ENCODE data around the gene HSD17B3.

Gene HSD17B3

GRCh38 chr9:96338299-96338698, 36.3 kb upstream of the HSD17B3 start:
- no peak overlapping the region for H2BK12ac ChIP-seq (ENCODE audit: low read length)
- WGBS (ENCODE audit: extremely low coverage, insufficient coverage, insufficient read length), result no CpG with 5 or more reads among the region's 3 CpGs
- no peak overlapping the region for H2AK5ac ChIP-seq (ENCODE audit: low read length)
- H3K79me2 ChIP-seq (ENCODE audit: control insufficient read depth, insufficient read depth, low read length, poor library complexity), result no peaks in the 10 kb centered on the region
- peaks cover 2% of the 10 kb centered on the region for H3K9me3 ChIP-seq (ENCODE audit: insufficient read depth, low read depth, low read length)
- peaks cover 5 to 10% of the 10 kb centered on the region in 2 experiments for H3K36me3 ChIP-seq (ENCODE audit: control insufficient read depth in 1 of 2, insufficient read depth in 2 of 2, low read length in 2 of 2)
- H3K9ac ChIP-seq (ENCODE audit: low read length), result no peak overlapping the region
- no peak overlapping the region for H3K27ac ChIP-seq (ENCODE audit: low read depth, low read length)
- no peak overlapping the region for H4K8ac ChIP-seq (ENCODE audit: low read depth, low read length)
- no peak overlapping the region for H3K4me2 ChIP-seq (ENCODE audit: low read length)
- H3K18ac ChIP-seq (ENCODE audit: low read length), result no peak overlapping the region
- H2BK120ac ChIP-seq (ENCODE audit: insufficient read depth, low read length, poor library complexity), result no peak overlapping the region
- H3K27me3 ChIP-seq (ENCODE audit: insufficient read depth, low read length), result no peaks in the 10 kb centered on the region
- no peak for DNase-seq
- no peak overlapping the region for H3K14ac ChIP-seq (ENCODE audit: low read length)
- no peak overlapping the region for H4K91ac ChIP-seq (ENCODE audit: low read depth, low read length)
- no peak overlapping the region for H4K12ac ChIP-seq (ENCODE audit: low read depth, low read length)
- H2AFZ ChIP-seq (ENCODE audit: insufficient read depth, low read length, poor library complexity), result no peak overlapping the region
- H3K79me1 ChIP-seq (ENCODE audit: low read length), result peaks cover 6% of the 10 kb centered on the region
- no peak overlapping the region for H3K23ac ChIP-seq (ENCODE audit: low read length)
- H2BK5ac ChIP-seq (ENCODE audit: low read depth, low read length, poor library complexity), result no peak overlapping the region
- no peak overlapping the region for H3K4me3 ChIP-seq (ENCODE audit: low read depth, low read length)
- H3K4ac ChIP-seq (ENCODE audit: low read depth, low read length), result no peak overlapping the region
- peaks cover 0 to 4% of the 10 kb centered on the region in 2 experiments for H3K4me1 ChIP-seq (ENCODE audit: control insufficient read depth in 1 of 2, insufficient read depth in 2 of 2, low read length in 2 of 2)

GRCh38 chr9:96333958-96334357, 32.0 kb upstream of the HSD17B3 start:
- Histone ChIP-seq H3K27me3 (ENCODE audit: insufficient read depth, low read length) (no peaks in the 10 kb centered on the region), H3K27ac (ENCODE audit: low read depth, low read length) (no peak overlapping the region), H2BK5ac (ENCODE audit: low read depth, low read length, poor library complexity) (no peak overlapping the region), H2AFZ (ENCODE audit: insufficient read depth, low read length, poor library complexity) (no peak overlapping the region), H3K18ac (ENCODE audit: low read length) (no peak overlapping the region), H3K4me1 (ENCODE audit: control insufficient read depth in 1 of 2, insufficient read depth in 2 of 2, low read length in 2 of 2) (peaks cover 4 to 8% of the 10 kb centered on the region in 2 experiments), H2AK5ac (ENCODE audit: low read length) (no peak overlapping the region), H3K14ac (ENCODE audit: low read length) (no peak overlapping the region), H4K91ac (ENCODE audit: low read depth, low read length) (no peak overlapping the region), H3K23ac (ENCODE audit: low read length) (no peak overlapping the region), H3K9ac (ENCODE audit: low read length) (no peak overlapping the region), H3K36me3 (ENCODE audit: control insufficient read depth in 1 of 2, insufficient read depth in 2 of 2, low read length in 2 of 2) (no peaks in the 10 kb centered on the region), H3K9me3 (ENCODE audit: insufficient read depth, low read depth, low read length) (no peaks in the 10 kb centered on the region), H2BK12ac (ENCODE audit: low read length) (no peak overlapping the region), H4K8ac (ENCODE audit: low read depth, low read length) (no peak overlapping the region), H4K12ac (ENCODE audit: low read depth, low read length) (no peak overlapping the region), H3K79me1 (ENCODE audit: low read length) (peaks cover 4% of the 10 kb centered on the region), H3K4ac (ENCODE audit: low read depth, low read length) (no peak overlapping the region), H3K4me3 (ENCODE audit: low read depth, low read length) (no peak overlapping the region), H3K4me2 (ENCODE audit: low read length) (no peak overlapping the region), H3K79me2 (ENCODE audit: control insufficient read depth, insufficient read depth, low read length, poor library complexity) (no peaks in the 10 kb centered on the region), H2BK120ac (ENCODE audit: insufficient read depth, low read length, poor library complexity) (no peak overlapping the region)
- DNase-seq, result no peak
- WGBS (ENCODE audit: extremely low coverage, insufficient coverage, insufficient read length), result no CpG with 5 or more reads among the region's 1 CpG

- H3K14ac ChIP-seq (ENCODE audit: low read length), result no peak overlapping the region
- H3K4me3 ChIP-seq (ENCODE audit: low read depth, low read length), result no peak overlapping the region
- H3K4me2 ChIP-seq (ENCODE audit: low read length), result no peak overlapping the region
- no CpG with 5 or more reads among the region's 9 CpGs for WGBS (ENCODE audit: extremely low coverage, insufficient coverage, insufficient read length)
- H4K8ac ChIP-seq (ENCODE audit: low read depth, low read length), result no peak overlapping the region
- H3K18ac ChIP-seq (ENCODE audit: low read length), result no peak overlapping the region
- H2BK12ac ChIP-seq (ENCODE audit: low read length), result no peak overlapping the region
- H4K91ac ChIP-seq (ENCODE audit: low read depth, low read length), result no peak overlapping the region
- no peak overlapping the region for H2AFZ ChIP-seq (ENCODE audit: insufficient read depth, low read length, poor library complexity)
- peak; percentile 33 to 38 for DNase-seq
- H3K9me3 ChIP-seq (ENCODE audit: insufficient read depth, low read depth, low read length), result no peaks in the 10 kb centered on the region
- H4K12ac ChIP-seq (ENCODE audit: low read depth, low read length), result no peak overlapping the region
- no peak overlapping the region for H3K4ac ChIP-seq (ENCODE audit: low read depth, low read length)
- no peak overlapping the region for H2AK5ac ChIP-seq (ENCODE audit: low read length)
- H3K9ac ChIP-seq (ENCODE audit: low read length), result no peak overlapping the region
- no peak overlapping the region for H3K23ac ChIP-seq (ENCODE audit: low read length)
- peak overlapping the region; percentile 28 for H2BK5ac ChIP-seq (ENCODE audit: low read depth, low read length, poor library complexity)
- peaks cover 0 to 3% of the 10 kb centered on the region in 2 experiments for H3K36me3 ChIP-seq (ENCODE audit: control insufficient read depth in 1 of 2, insufficient read depth in 2 of 2, low read length in 2 of 2)
- H2BK120ac ChIP-seq (ENCODE audit: insufficient read depth, low read length, poor library complexity), result no peak overlapping the region
- no peaks in the 10 kb centered on the region for H3K27me3 ChIP-seq (ENCODE audit: insufficient read depth, low read length)
- H3K79me1 ChIP-seq (ENCODE audit: low read length), result peaks cover 4% of the 10 kb centered on the region
- H3K4me1 ChIP-seq (ENCODE audit: control insufficient read depth in 1 of 2, insufficient read depth in 2 of 2, low read length in 2 of 2), result peaks cover 4 to 8% of the 10 kb centered on the region in 2 experiments
- H3K79me2 ChIP-seq (ENCODE audit: control insufficient read depth, insufficient read depth, low read length, poor library complexity), result no peaks in the 10 kb centered on the region
- H3K27ac ChIP-seq (ENCODE audit: low read depth, low read length), result no peak overlapping the region
Observed at GRCh38 chr9:96331236-96331947, 29.4 kb upstream of the HSD17B3 start.

GRCh38 chr9:96327694-96328352, 25.8 kb upstream of the HSD17B3 start:
- Histone ChIP-seq H3K4me3 (ENCODE audit: low read depth, low read length) (no peak overlapping the region), H3K36me3 (ENCODE audit: control insufficient read depth in 1 of 2, insufficient read depth in 2 of 2, low read length in 2 of 2) (peaks cover 3% of the 10 kb centered on the region in 2 experiments), H3K4me1 (ENCODE audit: control insufficient read depth in 1 of 2, insufficient read depth in 2 of 2, low read length in 2 of 2) (peaks cover 6 to 12% of the 10 kb centered on the region in 2 experiments), H3K79me1 (ENCODE audit: low read length) (peaks cover 4% of the 10 kb centered on the region), H3K27ac (ENCODE audit: low read depth, low read length) (no peak overlapping the region), H3K4me2 (ENCODE audit: low read length) (no peak overlapping the region), H2BK5ac (ENCODE audit: low read depth, low read length, poor library complexity) (no peak overlapping the region), H3K18ac (ENCODE audit: low read length) (no peak overlapping the region), H3K14ac (ENCODE audit: low read length) (no peak overlapping the region), H2BK120ac (ENCODE audit: insufficient read depth, low read length, poor library complexity) (no peak overlapping the region), H4K12ac (ENCODE audit: low read depth, low read length) (no peak overlapping the region), H3K9me3 (ENCODE audit: insufficient read depth, low read depth, low read length) (no peaks in the 10 kb centered on the region), H3K23ac (ENCODE audit: low read length) (no peak overlapping the region), H3K27me3 (ENCODE audit: insufficient read depth, low read length) (no peaks in the 10 kb centered on the region), H4K91ac (ENCODE audit: low read depth, low read length) (no peak overlapping the region), H3K79me2 (ENCODE audit: control insufficient read depth, insufficient read depth, low read length, poor library complexity) (no peaks in the 10 kb centered on the region), H4K8ac (ENCODE audit: low read depth, low read length) (no peak overlapping the region), H2AFZ (ENCODE audit: insufficient read depth, low read length, poor library complexity) (no peak overlapping the region), H2BK12ac (ENCODE audit: low read length) (no peak overlapping the region), H3K4ac (ENCODE audit: low read depth, low read length) (no peak overlapping the region), H2AK5ac (ENCODE audit: low read length) (no peak overlapping the region), H3K9ac (ENCODE audit: low read length) (no peak overlapping the region)
- DNase-seq, result peak; percentile 46 to 86
- no CpG with 5 or more reads among the region's 1 CpG for WGBS (ENCODE audit: extremely low coverage, insufficient coverage, insufficient read length)

All from trophoblast cell (in vitro differentiated cells and primary cell).